ENCODE measurements around the gene DGUOK. TPM values are rescaled to one million over a fixed set of nuclear protein-coding genes. Genes with fewer than 3 reads are reported as not detected.
A peak's percentile ranks its signal among the peaks of the same experiment; 100 is the strongest.
"Not testable (repeated sequence)": the region's sequence is repeated elsewhere in the genome, so short reads cannot be mapped to it uniquely, and the experiment has no call there.

Gene DGUOK
- total RNA-seq, result 10 to 100 TPM; 24.2 to 44.5 (median 39.7) TPM

- H3K4me1 ChIP-seq, result peaks cover 7 to 28% (median 10%) of the 10 kb centered on the region in 4 donors
- no peaks in the 10 kb centered on the region for H3K36me3 ChIP-seq
- peak; percentile 96 to 100 (median 99) for DNase-seq
- peak in 1 of 6 experiments; percentile 12 for TF ChIP-seq CTCF (IDR thresholded peaks at IDR 0.05)
- TF ChIP-seq POLR2A (IDR thresholded peaks at IDR 0.05), result peak; percentile 98 to 99
- no peaks in the 10 kb centered on the region for H3K27me3 ChIP-seq
- peak within 1 kb of the TSS; percentile 69 to 79 (median 72) for H3K4me3 ChIP-seq
- H3K9me3 ChIP-seq, result no peaks in the 10 kb centered on the region
- H3K27ac ChIP-seq, result peak within 1 kb of the TSS; percentile 92 to 96 (median 94)
Observed at GRCh38 chr2:73926493-73927327, at the start of gene DGUOK. TSS of gene DGUOK (plus strand) at chr2:73926880. CDS start at chr2:73926911, 31 bp downstream.

GRCh38 chr2:73877071-73877802, 49.4 kb upstream of the DGUOK start:
- TF ChIP-seq POLR2A (IDR thresholded peaks at IDR 0.05), result no peak
- no peak for TF ChIP-seq CTCF (IDR thresholded peaks at IDR 0.05)
- Histone ChIP-seq H3K4me1 (peaks cover 0 to 6% (median 0%) of the 10 kb centered on the region in 4 donors), H3K9me3 (no peaks in the 10 kb centered on the region), H3K36me3 (no peaks in the 10 kb centered on the region), H3K4me3 (no peak overlapping the region), H3K27ac (peak overlapping the region in 1 of 4 donors; percentile 36), H3K27me3 (no peaks in the 10 kb centered on the region)
- DNase-seq, result no peak

GRCh38 chr2:73877984-73878383, 48.7 kb upstream of the DGUOK start:
- not testable (repeated sequence) for H3K27ac ChIP-seq, H3K9me3 ChIP-seq, H3K4me3 ChIP-seq

GRCh38 chr2:73885406-73885805, 41.3 kb upstream of the DGUOK start:
- Histone ChIP-seq H3K36me3 (no peaks in the 10 kb centered on the region), H3K27ac (no peak overlapping the region), H3K4me3 (no peak overlapping the region), H3K4me1 (no peaks in the 10 kb centered on the region), H3K9me3 (no peaks in the 10 kb centered on the region), H3K27me3 (no peaks in the 10 kb centered on the region)
- TF ChIP-seq CTCF (IDR thresholded peaks at IDR 0.05) (no peak), POLR2A (IDR thresholded peaks at IDR 0.05) (no peak)
- no peak for DNase-seq

More at GRCh38 chr2:73877984-73878383, 48.7 kb upstream of the DGUOK start:
- H3K36me3 ChIP-seq, DNase-seq, H3K4me1 ChIP-seq, H3K27me3 ChIP-seq: not testable (repeated sequence)

GRCh38 chr2:73886357-73886756, 40.3 kb upstream of the DGUOK start:
- TF ChIP-seq POLR2A (IDR thresholded peaks at IDR 0.05) (no peak), CTCF (IDR thresholded peaks at IDR 0.05) (no peak)
- DNase-seq, result no peak
- no peaks in the 10 kb centered on the region for H3K9me3 ChIP-seq
- no peak overlapping the region for H3K4me3 ChIP-seq
- H3K36me3 ChIP-seq, result no peaks in the 10 kb centered on the region
- H3K27me3 ChIP-seq, result no peaks in the 10 kb centered on the region
- no peaks in the 10 kb centered on the region for H3K4me1 ChIP-seq
- H3K27ac ChIP-seq, result no peak overlapping the region

GRCh38 chr2:73887596-73888353, 38.9 kb upstream of the DGUOK start:
- not testable (repeated sequence) for DNase-seq, H3K36me3 ChIP-seq, H3K9me3 ChIP-seq, H3K27me3 ChIP-seq, H3K4me1 ChIP-seq, H3K27ac ChIP-seq, H3K4me3 ChIP-seq
